ENCODE data around the gene ARHGEF16.

Gene ARHGEF16

GRCh38 chr1:3469104-3469848 is 14.8 kb downstream of the ARHGEF16 start:
- DNase-seq (ENCODE audit: low read depth), result no peak
- no peak overlapping the region for H3K4me3 ChIP-seq (replicated peaks; ENCODE audit: low read depth, low read length)
- TF ChIP-seq CTCF (IDR thresholded peaks at IDR 0.05; ENCODE audit: low read length, missing control alignments), result no peak

GRCh38 chr1:3469849-3470649 is 15.6 kb downstream of the ARHGEF16 start:
- no peak for TF ChIP-seq CTCF (IDR thresholded peaks at IDR 0.05; ENCODE audit: low read length, missing control alignments)

GRCh38 chr1:3470650-3471355 is 16.3 kb downstream of the ARHGEF16 start:
- H3K4me3 ChIP-seq (replicated peaks; ENCODE audit: low read depth, low read length), result no peak overlapping the region
- DNase-seq (ENCODE audit: low read depth), result no peak
- TF ChIP-seq CTCF (IDR thresholded peaks at IDR 0.05; ENCODE audit: low read length, missing control alignments), result no peak

More at GRCh38 chr1:3469849-3470649, 15.6 kb downstream of the ARHGEF16 start:
- no peak overlapping the region for H3K4me3 ChIP-seq (replicated peaks; ENCODE audit: low read depth, low read length)
- no peak for DNase-seq (ENCODE audit: low read depth)

GRCh38 chr1:3471356-3472087 is 17.1 kb downstream of the ARHGEF16 start:
- H3K4me3 ChIP-seq (replicated peaks; ENCODE audit: low read depth, low read length), result no peak overlapping the region
- peak; percentile 64 for DNase-seq (ENCODE audit: low read depth)
- TF ChIP-seq CTCF (IDR thresholded peaks at IDR 0.05; ENCODE audit: low read length, missing control alignments), result peak; percentile 47

GRCh38 chr1:3472088-3472850 is 17.8 kb downstream of the ARHGEF16 start:
- TF ChIP-seq CTCF (IDR thresholded peaks at IDR 0.05; ENCODE audit: low read length, missing control alignments), result no peak
- H3K4me3 ChIP-seq (replicated peaks; ENCODE audit: low read depth, low read length), result no peak overlapping the region
- DNase-seq (ENCODE audit: low read depth), result no peak

GRCh38 chr1:3472906-3473305 is 18.4 kb downstream of the ARHGEF16 start:
- no peak for DNase-seq (ENCODE audit: low read depth)
- H3K4me3 ChIP-seq (replicated peaks; ENCODE audit: low read depth, low read length), result no peak overlapping the region
- no peak for TF ChIP-seq CTCF (IDR thresholded peaks at IDR 0.05; ENCODE audit: low read length, missing control alignments)

Measured in fibroblast of pulmonary artery (primary cell).